Mononuclear cell (primary cell): ENCODE results near the gene UPK3B. TPM values are rescaled to one million over a fixed set of nuclear protein-coding genes. Genes with fewer than 3 reads are reported as not detected.
"Not testable (repeated sequence)": the region's sequence is repeated elsewhere in the genome, so short reads cannot be mapped to it uniquely, and the experiment has no call there.

Experiments
- H3K27me3 ChIP-seq: 2 replicates; pipeline ENCODE4 v1.6.0; 2011; ENCODE audit warnings: low read length, control low read depth; ENCODE audit not compliant: insufficient read depth
- H3K4me1 ChIP-seq: 2 replicates; pipeline ENCODE4 v1.5.1; 2011; ENCODE audit warnings: mild to moderate bottlenecking, low read length, control low read depth; ENCODE audit not compliant: insufficient read depth
- H3K4me3 ChIP-seq: 2 replicates; pipeline ENCODE4 v1.5.1; 2011; ENCODE audit warnings: mild to moderate bottlenecking, low read length, moderate library complexity
- H3K9me3 ChIP-seq: 2 replicates; pipeline ENCODE4 v1.5.1; 2011; ENCODE audit warnings: low read depth, mild to moderate bottlenecking, control low read depth, low read length
- total RNA-seq: library from RNA; depleted of rRNA; stranded (reverse); fragments of >200 nt; gene quantifications from one replicate; pipeline ENCODE4 v1.2.3, GENCODE V29; 2012

The UPK3B gene
- total RNA-seq: 0.52 TPM

- H3K4me3 ChIP-seq: no peak within 1 kb of the TSS
- no peaks in the 10 kb centered on the region for H3K27me3 ChIP-seq
- no peaks in the 10 kb centered on the region for H3K9me3 ChIP-seq
- peaks cover 3% of the 10 kb centered on the region for H3K4me1 ChIP-seq
Observed at GRCh38 chr7:76509931-76510877, at the start of gene UPK3B. Gene UPK3B, plus strand, starts transcription at chr7:76510552. Its CDS starts 101 bp downstream, at chr7:76510653.

- not testable (repeated sequence) for H3K9me3 ChIP-seq, H3K4me3 ChIP-seq, H3K27me3 ChIP-seq, H3K4me1 ChIP-seq
Observed at GRCh38 chr7:76460767-76461166, 49.6 kb upstream of the UPK3B start.

GRCh38 chr7:76461464-76462101 is 48.8 kb upstream of the UPK3B start, which contains the start of gene DTX2:
Gene DTX2, plus strand, starts transcription at chr7:76461709. Its CDS starts 18,801 bp downstream, at chr7:76480510.
- not testable (repeated sequence) for H3K27me3 ChIP-seq, H3K4me1 ChIP-seq, H3K9me3 ChIP-seq
- H3K4me3 ChIP-seq: peak within 1 kb of the TSS; percentile 35

- H3K9me3 ChIP-seq, H3K27me3 ChIP-seq, H3K4me1 ChIP-seq, H3K4me3 ChIP-seq: not testable (repeated sequence)
Observed at GRCh38 chr7:76462271-76462882, 48.0 kb upstream of the UPK3B start.

GRCh38 chr7:76464959-76465358 is 45.4 kb upstream of the UPK3B start:
- H3K4me3 ChIP-seq, H3K9me3 ChIP-seq, H3K4me1 ChIP-seq, H3K27me3 ChIP-seq: not testable (repeated sequence)

GRCh38 chr7:76465950-76466349 is 44.4 kb upstream of the UPK3B start:
- H3K9me3 ChIP-seq, H3K4me3 ChIP-seq, H3K4me1 ChIP-seq, H3K27me3 ChIP-seq: not testable (repeated sequence)

- not testable (repeated sequence) for H3K4me1 ChIP-seq, H3K27me3 ChIP-seq, H3K9me3 ChIP-seq, H3K4me3 ChIP-seq
Observed at GRCh38 chr7:76467743-76468404, 42.5 kb upstream of the UPK3B start.

- not testable (repeated sequence) for H3K4me1 ChIP-seq, H3K27me3 ChIP-seq, H3K4me3 ChIP-seq, H3K9me3 ChIP-seq
Observed at GRCh38 chr7:76471556-76472221, 38.7 kb upstream of the UPK3B start.

- H3K4me3 ChIP-seq, H3K27me3 ChIP-seq, H3K9me3 ChIP-seq, H3K4me1 ChIP-seq: not testable (repeated sequence)
Observed at GRCh38 chr7:76473097-76473496, 37.3 kb upstream of the UPK3B start.

- not testable (repeated sequence) for H3K9me3 ChIP-seq, H3K4me3 ChIP-seq, H3K4me1 ChIP-seq, H3K27me3 ChIP-seq
Observed at GRCh38 chr7:76476280-76476679, 34.1 kb upstream of the UPK3B start.

GRCh38 chr7:76476742-76477474 is 33.4 kb upstream of the UPK3B start:
- not testable (repeated sequence) for H3K27me3 ChIP-seq, H3K4me1 ChIP-seq, H3K4me3 ChIP-seq, H3K9me3 ChIP-seq

GRCh38 chr7:76479628-76480027 is 30.7 kb upstream of the UPK3B start:
- H3K9me3 ChIP-seq, H3K4me3 ChIP-seq, H3K27me3 ChIP-seq, H3K4me1 ChIP-seq: not testable (repeated sequence)

- not testable (repeated sequence) for H3K9me3 ChIP-seq, H3K4me3 ChIP-seq, H3K4me1 ChIP-seq, H3K27me3 ChIP-seq
Observed at GRCh38 chr7:76480403-76481253, 29.7 kb upstream of the UPK3B start.
